Activated naive CD4-positive, alpha-beta T cell treated with anti-CD3 and anti-CD28 coated beads, Interleukin-2, amount 50 U/mL, for 24 hours (primary cell): ENCODE measurements around the gene RNU7-1.
A peak's percentile ranks its signal among the peaks of the same experiment; 100 is the strongest.

Experiments
- H3K27ac Mint-ChIP-seq: one replicate; pipeline ENCODE4 v1.8.0; 2021; ENCODE audit warnings: mild to moderate bottlenecking, mixed read lengths
- H3K27me3 Mint-ChIP-seq: one replicate; pipeline ENCODE4 v1.8.0; 2021; ENCODE audit warnings: mixed read lengths
- H3K36me3 Mint-ChIP-seq: one replicate; pipeline ENCODE4 v1.8.0; 2021; ENCODE audit warnings: mixed read lengths
- H3K4me1 Mint-ChIP-seq: one replicate; pipeline ENCODE4 v1.8.0; 2021; ENCODE audit warnings: mixed read lengths
- H3K4me3 Mint-ChIP-seq: one replicate; pipeline ENCODE4 v1.8.0; 2021; ENCODE audit warnings: mild to moderate bottlenecking, mixed read lengths
- H3K9me3 Mint-ChIP-seq: one replicate; pipeline ENCODE4 v1.8.0; 2021; ENCODE audit warnings: mixed read lengths

RNU7-1 gene

GRCh38 chr12:6928703-6929407 is 14.8 kb upstream of the RNU7-1 start:
- peaks cover 62% of the 10 kb centered on the region for H3K4me1 Mint-ChIP-seq
- H3K27ac Mint-ChIP-seq, result peak overlapping the region; percentile 98
- peak overlapping the region; percentile 93 for H3K4me3 Mint-ChIP-seq
- H3K36me3 Mint-ChIP-seq, result no peaks in the 10 kb centered on the region
- H3K27me3 Mint-ChIP-seq, result no peaks in the 10 kb centered on the region
- H3K9me3 Mint-ChIP-seq, result no peaks in the 10 kb centered on the region

GRCh38 chr12:6929466-6930452 is 13.9 kb upstream of the RNU7-1 start:
- H3K9me3 Mint-ChIP-seq, result no peaks in the 10 kb centered on the region
- no peaks in the 10 kb centered on the region for H3K27me3 Mint-ChIP-seq
- peaks cover 4% of the 10 kb centered on the region for H3K36me3 Mint-ChIP-seq
- H3K4me1 Mint-ChIP-seq, result peaks cover 62% of the 10 kb centered on the region
- peak overlapping the region; percentile 93 for H3K4me3 Mint-ChIP-seq
- H3K27ac Mint-ChIP-seq, result peak overlapping the region; percentile 98

GRCh38 chr12:6932766-6933165 is 10.8 kb upstream of the RNU7-1 start:
- no peak overlapping the region for H3K4me3 Mint-ChIP-seq
- H3K36me3 Mint-ChIP-seq, result peaks cover 8% of the 10 kb centered on the region
- peaks cover 72% of the 10 kb centered on the region for H3K4me1 Mint-ChIP-seq
- no peaks in the 10 kb centered on the region for H3K27me3 Mint-ChIP-seq
- no peaks in the 10 kb centered on the region for H3K9me3 Mint-ChIP-seq
- peak overlapping the region; percentile 93 for H3K27ac Mint-ChIP-seq

- Mint-ChIP-seq H3K36me3 (peaks cover 9% of the 10 kb centered on the region), H3K27ac (peak overlapping the region; percentile 79), H3K27me3 (no peaks in the 10 kb centered on the region), H3K4me1 (peaks cover 72% of the 10 kb centered on the region), H3K4me3 (peak overlapping the region; percentile 20), H3K9me3 (no peaks in the 10 kb centered on the region)
These were observed 9.5 kb upstream of the RNU7-1 start for GRCh38 chr12:6934110-6934509.

- peaks cover 66% of the 10 kb centered on the region for H3K4me1 Mint-ChIP-seq
- H3K27ac Mint-ChIP-seq, result peak overlapping the region; percentile 98
- H3K27me3 Mint-ChIP-seq, result no peaks in the 10 kb centered on the region
- H3K4me3 Mint-ChIP-seq, result peak overlapping the region; percentile 92
- peaks cover 11% of the 10 kb centered on the region for H3K36me3 Mint-ChIP-seq
- H3K9me3 Mint-ChIP-seq, result no peaks in the 10 kb centered on the region
These were observed 8.0 kb upstream of the RNU7-1 start for GRCh38 chr12:6935371-6936193.

GRCh38 chr12:6936194-6936635 is 7.4 kb upstream of the RNU7-1 start:
- Mint-ChIP-seq H3K36me3 (peaks cover 12% of the 10 kb centered on the region), H3K4me3 (peak overlapping the region; percentile 92), H3K27ac (peak overlapping the region; percentile 98), H3K9me3 (no peaks in the 10 kb centered on the region), H3K27me3 (no peaks in the 10 kb centered on the region), H3K4me1 (peaks cover 61% of the 10 kb centered on the region)

GRCh38 chr12:6936636-6937480 is 6.8 kb upstream of the RNU7-1 start:
- Mint-ChIP-seq H3K9me3 (no peaks in the 10 kb centered on the region), H3K4me3 (peak overlapping the region; percentile 92), H3K27ac (peak overlapping the region; percentile 98), H3K4me1 (peaks cover 61% of the 10 kb centered on the region), H3K27me3 (no peaks in the 10 kb centered on the region), H3K36me3 (peaks cover 12% of the 10 kb centered on the region)

- Mint-ChIP-seq H3K4me1 (peaks cover 59% of the 10 kb centered on the region), H3K27ac (peak overlapping the region; percentile 98)
These were observed 5.9 kb upstream of the RNU7-1 start for GRCh38 chr12:6937481-6938352.

GRCh38 chr12:6938353-6939190 is 5.0 kb upstream of the RNU7-1 start:
- Mint-ChIP-seq H3K36me3 (peaks cover 12% of the 10 kb centered on the region), H3K4me1 (peaks cover 61% of the 10 kb centered on the region), H3K27me3 (no peaks in the 10 kb centered on the region), H3K27ac (peak overlapping the region; percentile 98), H3K9me3 (no peaks in the 10 kb centered on the region), H3K4me3 (peak overlapping the region; percentile 92)

More at GRCh38 chr12:6937481-6938352, 5.9 kb upstream of the RNU7-1 start:
- no peaks in the 10 kb centered on the region for H3K9me3 Mint-ChIP-seq
- H3K27me3 Mint-ChIP-seq, result no peaks in the 10 kb centered on the region
- H3K4me3 Mint-ChIP-seq, result peak overlapping the region; percentile 92
- peaks cover 12% of the 10 kb centered on the region for H3K36me3 Mint-ChIP-seq

GRCh38 chr12:6939191-6939540 is 4.5 kb upstream of the RNU7-1 start:
- H3K36me3 Mint-ChIP-seq, result peaks cover 12% of the 10 kb centered on the region
- H3K4me3 Mint-ChIP-seq, result peak overlapping the region; percentile 51
- peaks cover 56% of the 10 kb centered on the region for H3K4me1 Mint-ChIP-seq

GRCh38 chr12:6941267-6941666 is 2.3 kb upstream of the RNU7-1 start:
- Mint-ChIP-seq H3K36me3 (peaks cover 5% of the 10 kb centered on the region), H3K4me1 (peaks cover 57% of the 10 kb centered on the region), H3K4me3 (no peak overlapping the region), H3K27me3 (no peaks in the 10 kb centered on the region), H3K27ac (peak overlapping the region; percentile 23), H3K9me3 (no peaks in the 10 kb centered on the region)

More at GRCh38 chr12:6939191-6939540, 4.5 kb upstream of the RNU7-1 start:
- Mint-ChIP-seq H3K27ac (peak overlapping the region; percentile 72), H3K9me3 (no peaks in the 10 kb centered on the region), H3K27me3 (no peaks in the 10 kb centered on the region)

GRCh38 chr12:6941782-6942181 is 1.8 kb upstream of the RNU7-1 start:
- no peaks in the 10 kb centered on the region for H3K27me3 Mint-ChIP-seq
- no peak overlapping the region for H3K27ac Mint-ChIP-seq
- peaks cover 6% of the 10 kb centered on the region for H3K36me3 Mint-ChIP-seq
- H3K4me1 Mint-ChIP-seq, result peaks cover 57% of the 10 kb centered on the region
- no peak overlapping the region for H3K4me3 Mint-ChIP-seq
- H3K9me3 Mint-ChIP-seq, result no peaks in the 10 kb centered on the region

GRCh38 chr12:6942331-6942665 is 1.3 kb upstream of the RNU7-1 start:
- Mint-ChIP-seq H3K36me3 (peaks cover 9% of the 10 kb centered on the region), H3K27ac (peak overlapping the region; percentile 85), H3K4me1 (peaks cover 61% of the 10 kb centered on the region), H3K9me3 (no peaks in the 10 kb centered on the region), H3K4me3 (peak overlapping the region; percentile 24), H3K27me3 (no peaks in the 10 kb centered on the region)
